Renal cortex interstitium (tissue), 11 donors: ENCODE data around the gene EXOC6. TPM values are rescaled to one million over a fixed set of nuclear protein-coding genes. Genes with fewer than 3 reads are reported as not detected.

Source experiments
- DNase-seq, 11 donors: peaks; one replicate each; pipeline ENCODE4 v3.0.0-alpha.2; 2013; ENCODE audit warnings: low read depth in 9 of 11, low spot score in 4 of 11; ENCODE audit errors: extremely low read depth in 1 of 11
- polyA plus RNA-seq, 3 donors: library from polyadenylated mRNA; unstranded; fragments of 120-200 nt; gene quantifications; one replicate each; pipeline ENCODE4 v1.2.1, GENCODE V29; 2013; ENCODE audit not compliant: insufficient read length in 3 of 3

The EXOC6 gene
- polyA plus RNA-seq, 3 donors = 15.7 to 19.7 (median 16.2) TPM

GRCh38 chr10:93070378-93071176 is 222.3 kb downstream of the EXOC6 start:
- DNase-seq = no peak

DNA sequence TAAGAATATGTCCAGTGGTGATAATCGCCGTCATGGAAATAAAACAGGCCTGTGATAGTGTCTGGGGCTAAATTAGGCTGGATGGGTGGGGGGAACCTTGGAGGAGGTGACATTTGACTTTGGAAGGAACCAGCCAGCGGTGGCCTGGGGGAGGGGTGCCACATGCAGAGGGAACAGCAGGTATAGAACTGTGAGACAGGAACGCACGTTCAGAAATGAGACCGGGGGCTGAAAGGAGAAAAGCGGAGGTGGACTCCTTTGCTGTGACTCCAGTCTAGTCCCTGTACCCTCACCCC is 222.8 kb downstream of the EXOC6 start:
- DNase-seq = no peak

GRCh38 chr10:93071674-93072224 is 223.4 kb downstream of the EXOC6 start:
- DNase-seq = no peak

DNA sequence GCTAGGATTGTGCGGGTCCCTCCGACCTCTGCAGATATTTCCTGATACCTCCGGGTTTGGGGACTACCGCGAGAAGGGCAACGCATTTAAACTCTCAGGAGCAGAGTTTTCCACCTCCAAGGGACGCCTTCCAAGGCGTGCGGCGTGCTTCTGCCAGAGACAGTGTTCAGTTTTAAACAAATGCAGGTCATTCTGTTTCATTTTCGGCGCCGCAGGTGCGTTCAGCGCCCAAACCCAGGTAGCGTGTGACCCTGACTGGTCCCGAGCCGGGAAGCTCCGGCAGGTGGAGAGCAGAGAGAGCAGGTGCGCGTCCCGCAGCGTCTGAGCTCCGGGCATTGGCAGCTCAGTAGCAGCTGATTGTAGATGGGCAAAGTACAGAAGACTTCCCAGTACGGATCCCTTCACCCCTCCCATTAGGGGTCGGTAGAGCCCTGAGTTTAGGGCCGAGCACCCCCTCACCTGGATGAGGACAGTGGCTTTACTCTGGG is 223.9 kb downstream of the EXOC6 start:
- DNase-seq = no peak

GRCh38 chr10:93072713-93073538 is 224.6 kb downstream of the EXOC6 start:
- no peak for DNase-seq

DNA sequence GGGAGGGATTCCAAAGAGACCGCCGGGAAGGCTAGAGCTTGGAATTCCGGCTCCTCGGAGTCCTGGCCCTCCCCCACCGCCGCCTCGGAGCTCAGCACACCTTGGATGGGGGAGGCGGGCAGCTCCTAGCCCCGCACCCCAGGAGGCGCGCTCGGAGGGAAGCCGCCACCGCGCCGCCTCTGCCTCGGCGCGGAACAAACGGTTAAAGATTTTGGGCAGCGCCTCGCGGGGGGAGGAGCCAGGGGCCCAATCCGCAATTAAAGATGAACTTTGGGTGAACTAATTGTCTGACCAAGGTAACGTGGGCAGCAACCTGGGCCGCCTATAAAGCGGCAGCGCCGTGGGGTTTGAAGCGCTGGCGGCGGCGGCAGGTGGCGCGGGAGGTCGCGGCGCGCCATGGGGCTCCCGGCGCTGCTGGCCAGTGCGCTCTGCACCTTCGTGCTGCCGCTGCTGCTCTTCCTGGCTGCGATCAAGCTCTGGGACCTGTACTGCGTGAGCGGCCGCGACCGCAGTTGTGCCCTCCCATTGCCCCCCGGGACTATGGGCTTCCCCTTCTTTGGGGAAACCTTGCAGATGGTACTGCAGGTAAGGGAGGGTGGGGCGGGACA is 225.3 kb downstream of the EXOC6 start, which contains the start of gene CYP26A1:
CYP26A1 (plus strand) TSS at position 355 of the 608 bp plus-strand sequence; CDS start at position 397, 42 bp downstream.
- no peak for DNase-seq

DNA sequence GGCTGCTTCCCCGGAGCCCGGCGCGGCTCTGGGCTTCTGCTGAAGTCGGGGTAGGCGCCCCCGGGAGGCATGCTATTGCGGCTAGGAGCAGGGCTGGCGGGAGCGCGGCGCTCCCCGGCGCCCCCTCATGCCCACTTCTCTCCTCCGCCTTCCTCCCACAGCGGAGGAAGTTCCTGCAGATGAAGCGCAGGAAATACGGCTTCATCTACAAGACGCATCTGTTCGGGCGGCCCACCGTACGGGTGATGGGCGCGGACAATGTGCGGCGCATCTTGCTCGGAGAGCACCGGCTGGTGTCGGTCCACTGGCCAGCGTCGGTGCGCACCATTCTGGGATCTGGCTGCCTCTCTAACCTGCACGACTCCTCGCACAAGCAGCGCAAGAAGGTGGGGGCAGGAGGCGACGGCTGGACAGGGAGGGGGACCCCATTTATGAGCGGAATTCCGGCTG is 225.9 kb downstream of the EXOC6 start:
- DNase-seq = no peak

DNA sequence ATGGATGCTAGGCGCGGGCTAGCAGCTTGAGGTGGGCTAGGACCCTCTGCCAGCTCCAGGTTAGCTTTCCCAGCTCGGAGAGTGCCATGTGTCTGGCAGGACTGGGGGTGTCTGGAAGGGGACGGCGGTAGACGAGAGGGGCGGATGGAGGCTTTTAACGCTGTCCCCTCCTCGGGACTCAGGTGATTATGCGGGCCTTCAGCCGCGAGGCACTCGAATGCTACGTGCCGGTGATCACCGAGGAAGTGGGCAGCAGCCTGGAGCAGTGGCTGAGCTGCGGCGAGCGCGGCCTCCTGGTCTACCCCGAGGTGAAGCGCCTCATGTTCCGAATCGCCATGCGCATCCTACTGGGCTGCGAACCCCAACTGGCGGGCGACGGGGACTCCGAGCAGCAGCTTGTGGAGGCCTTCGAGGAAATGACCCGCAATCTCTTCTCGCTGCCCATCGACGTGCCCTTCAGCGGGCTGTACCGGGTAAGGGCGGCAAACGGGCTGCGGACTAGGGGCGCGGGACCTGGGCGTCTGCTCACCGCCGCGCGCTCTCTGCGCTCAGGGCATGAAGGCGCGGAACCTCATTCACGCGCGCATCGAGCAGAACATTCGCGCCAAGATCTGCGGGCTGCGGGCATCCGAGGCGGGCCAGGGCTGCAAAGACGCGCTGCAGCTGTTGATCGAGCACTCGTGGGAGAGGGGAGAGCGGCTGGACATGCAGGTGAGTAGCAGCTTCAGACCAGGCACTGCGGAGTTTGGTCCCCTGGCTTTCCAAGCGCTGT is 226.5 kb downstream of the EXOC6 start:
- no peak for DNase-seq

- DNase-seq = no peak
Measured at GRCh38 chr10:93075369-93076221, 227.3 kb downstream of the EXOC6 start.

GRCh38 chr10:93076871-93077270 is 228.6 kb downstream of the EXOC6 start:
- DNase-seq = no peak

- no peak for DNase-seq
Measured at GRCh38 chr10:93077860-93078337, 229.6 kb downstream of the EXOC6 start.

GRCh38 chr10:93079663-93080349 is 231.5 kb downstream of the EXOC6 start:
- no peak for DNase-seq

DNA sequence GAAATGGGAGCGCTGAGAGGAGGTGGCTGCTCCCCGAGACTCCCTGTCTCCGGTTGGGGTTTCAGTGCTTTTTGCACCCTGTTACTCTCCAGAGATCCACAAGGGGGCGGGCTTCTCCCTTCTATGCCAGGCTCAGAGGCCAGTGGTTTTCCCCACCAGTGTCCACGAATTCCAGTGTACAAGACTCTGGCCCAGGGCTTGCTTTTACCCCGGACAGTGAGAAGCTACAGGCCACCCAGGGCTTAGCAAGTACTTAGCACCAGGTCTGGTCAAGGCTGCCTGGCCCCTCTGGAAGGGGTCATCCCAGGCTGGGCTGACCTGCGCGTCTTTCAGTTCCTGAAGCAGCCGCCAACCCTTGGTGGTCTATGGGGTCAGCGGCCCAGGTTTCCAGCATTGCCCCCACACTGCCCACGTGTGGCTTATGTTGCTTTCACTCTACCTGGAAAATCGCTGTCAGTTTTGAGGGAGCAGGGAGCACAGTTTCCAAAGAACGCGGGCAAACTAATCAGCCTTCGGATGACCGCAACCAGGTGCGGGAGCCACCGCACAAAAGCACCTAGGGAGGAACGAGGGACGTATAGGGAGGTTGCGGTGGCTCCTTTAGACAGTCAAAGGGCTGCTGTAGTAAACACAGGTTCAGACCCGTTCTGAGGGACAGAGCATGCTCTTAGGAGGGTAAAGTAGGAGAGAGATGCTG is 232.2 kb downstream of the EXOC6 start:
- DNase-seq = no peak

DNA sequence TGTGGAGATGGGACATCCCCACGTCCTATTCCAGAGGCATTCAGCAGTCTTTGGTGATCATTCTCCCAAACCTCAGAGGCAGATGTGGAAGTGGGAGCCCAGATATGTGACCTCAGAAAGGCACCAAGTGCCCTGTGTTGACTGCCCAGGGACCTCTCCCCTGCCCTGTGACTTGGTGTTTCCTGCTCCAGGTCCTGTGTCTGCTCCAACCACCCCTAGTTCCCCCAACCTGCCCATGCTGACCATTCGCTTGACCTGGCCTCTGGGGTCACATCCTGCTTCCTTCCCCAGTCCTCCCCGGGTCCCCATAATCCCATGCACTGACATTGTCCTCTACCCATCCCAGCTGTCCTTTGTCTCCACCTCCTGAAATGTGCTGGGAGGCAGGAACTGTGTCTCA is 233.0 kb downstream of the EXOC6 start:
- no peak for DNase-seq

- no peak for DNase-seq
Measured at GRCh38 chr10:93081834-93082233, 233.5 kb downstream of the EXOC6 start.

DNA sequence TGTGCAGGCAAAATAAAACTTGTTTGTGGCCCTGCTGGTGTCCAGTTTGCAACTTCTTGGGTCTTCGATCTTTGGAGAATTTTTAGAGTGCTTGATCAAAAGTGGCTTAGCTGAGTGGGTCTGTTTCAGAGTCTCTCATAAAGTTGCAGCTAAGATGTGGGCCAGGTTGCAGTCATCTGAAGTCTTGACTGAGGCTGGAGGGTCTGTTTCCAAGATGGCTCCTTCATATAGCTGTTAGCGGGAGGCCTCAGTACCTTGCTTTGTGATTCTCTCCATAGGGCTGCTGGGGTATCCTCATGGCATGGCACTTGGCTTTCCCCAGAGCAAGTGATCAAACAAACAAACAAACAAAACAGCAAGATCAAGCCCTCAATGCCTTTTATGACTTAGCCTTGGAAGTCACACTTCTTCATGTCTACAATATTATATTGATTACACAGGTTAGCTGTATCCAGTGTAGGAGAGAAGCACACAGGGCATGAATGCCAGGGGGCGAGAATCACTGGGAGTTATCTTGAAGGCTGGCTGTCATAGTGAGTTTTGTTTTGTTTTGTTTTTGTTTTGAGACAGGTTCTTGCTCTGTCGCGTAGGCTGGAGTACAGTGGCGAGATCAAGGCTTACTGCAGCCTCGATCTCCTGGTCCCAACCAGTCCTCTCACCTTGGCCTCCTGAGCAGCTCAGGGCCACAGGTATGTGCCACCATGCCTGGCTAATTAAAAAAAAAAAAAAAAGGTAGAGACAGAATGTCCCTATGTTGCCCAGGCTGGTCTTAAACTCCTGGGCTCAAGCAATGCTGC is 235.6 kb downstream of the EXOC6 start:
- no peak for DNase-seq
